ENCODE data around the gene ACOX1.

The ACOX1 gene

GRCh38 chr17:76018340-76018680, 39.3 kb upstream of the ACOX1 start:
- Histone ChIP-seq H3K36me3 (peaks cover 4% of the 10 kb centered on the region), H3K27ac (no peak overlapping the region), H3K27me3 (ENCODE audit: insufficient read depth, low read depth, severe bottlenecking) (no peaks in the 10 kb centered on the region), H3K9me3 (ENCODE audit: severe bottlenecking) (no peaks in the 10 kb centered on the region), H3K4me3 (ENCODE audit: low read depth, low read length) (no peak overlapping the region)
- DNase-seq: no peak
- TF ChIP-seq, protein P1, sequence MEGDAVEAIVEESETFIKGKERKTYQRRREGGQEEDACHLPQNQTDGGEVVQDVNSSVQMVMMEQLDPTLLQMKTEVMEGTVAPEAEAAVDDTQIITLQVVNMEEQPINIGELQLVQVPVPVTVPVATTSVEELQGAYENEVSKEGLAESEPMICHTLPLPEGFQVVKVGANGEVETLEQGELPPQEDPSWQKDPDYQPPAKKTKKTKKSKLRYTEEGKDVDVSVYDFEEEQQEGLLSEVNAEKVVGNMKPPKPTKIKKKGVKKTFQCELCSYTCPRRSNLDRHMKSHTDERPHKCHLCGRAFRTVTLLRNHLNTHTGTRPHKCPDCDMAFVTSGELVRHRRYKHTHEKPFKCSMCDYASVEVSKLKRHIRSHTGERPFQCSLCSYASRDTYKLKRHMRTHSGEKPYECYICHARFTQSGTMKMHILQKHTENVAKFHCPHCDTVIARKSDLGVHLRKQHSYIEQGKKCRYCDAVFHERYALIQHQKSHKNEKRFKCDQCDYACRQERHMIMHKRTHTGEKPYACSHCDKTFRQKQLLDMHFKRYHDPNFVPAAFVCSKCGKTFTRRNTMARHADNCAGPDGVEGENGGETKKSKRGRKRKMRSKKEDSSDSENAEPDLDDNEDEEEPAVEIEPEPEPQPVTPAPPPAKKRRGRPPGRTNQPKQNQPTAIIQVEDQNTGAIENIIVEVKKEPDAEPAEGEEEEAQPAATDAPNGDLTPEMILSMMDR (IDR thresholded peaks at IDR 0.05; ENCODE audit: low read depth, low read length): no peak

- TF ChIP-seq, protein P1 (IDR thresholded peaks at IDR 0.05; ENCODE audit: low read depth, low read length): no peak
- DNase-seq: no peak
- no peak overlapping the region for H3K27ac ChIP-seq
- H3K27me3 ChIP-seq (ENCODE audit: insufficient read depth, low read depth, severe bottlenecking): no peaks in the 10 kb centered on the region
- peaks cover 4% of the 10 kb centered on the region; the same call in 1 of the 2 replicates for H3K36me3 ChIP-seq
- H3K4me3 ChIP-seq (ENCODE audit: low read depth, low read length): no peak overlapping the region
- H3K9me3 ChIP-seq (ENCODE audit: severe bottlenecking): no peaks in the 10 kb centered on the region
These were observed 38.7 kb upstream of the ACOX1 start for GRCh38 chr17:76017481-76018339.

DNA sequence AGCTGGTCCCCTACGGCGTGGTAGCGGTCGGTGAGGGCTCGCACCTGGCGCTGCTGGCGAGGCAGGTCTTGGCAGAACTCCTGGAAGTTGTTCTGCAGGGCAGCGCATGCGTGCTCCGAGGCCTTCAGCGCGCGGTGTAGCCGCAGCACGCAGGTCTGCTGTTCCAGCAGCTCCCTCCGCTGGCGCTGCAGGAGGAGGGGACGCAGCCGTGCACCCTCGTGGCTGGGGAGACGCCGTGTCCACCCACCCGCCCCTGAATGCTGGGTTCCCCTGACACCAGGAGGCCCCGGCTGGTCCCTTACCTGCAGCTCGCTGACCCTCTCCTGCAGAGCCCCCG, 35.9 kb upstream of the ACOX1 start:
- H3K27me3 ChIP-seq (ENCODE audit: insufficient read depth, low read depth, severe bottlenecking): no peaks in the 10 kb centered on the region
- peaks cover 7% of the 10 kb centered on the region for H3K36me3 ChIP-seq
- TF ChIP-seq, protein P1 (IDR thresholded peaks at IDR 0.05; ENCODE audit: low read depth, low read length): no peak
- no peak for DNase-seq
- H3K9me3 ChIP-seq (ENCODE audit: severe bottlenecking): no peaks in the 10 kb centered on the region
- no peak overlapping the region for H3K4me3 ChIP-seq (ENCODE audit: low read depth, low read length)
- no peak overlapping the region for H3K27ac ChIP-seq

DNA sequence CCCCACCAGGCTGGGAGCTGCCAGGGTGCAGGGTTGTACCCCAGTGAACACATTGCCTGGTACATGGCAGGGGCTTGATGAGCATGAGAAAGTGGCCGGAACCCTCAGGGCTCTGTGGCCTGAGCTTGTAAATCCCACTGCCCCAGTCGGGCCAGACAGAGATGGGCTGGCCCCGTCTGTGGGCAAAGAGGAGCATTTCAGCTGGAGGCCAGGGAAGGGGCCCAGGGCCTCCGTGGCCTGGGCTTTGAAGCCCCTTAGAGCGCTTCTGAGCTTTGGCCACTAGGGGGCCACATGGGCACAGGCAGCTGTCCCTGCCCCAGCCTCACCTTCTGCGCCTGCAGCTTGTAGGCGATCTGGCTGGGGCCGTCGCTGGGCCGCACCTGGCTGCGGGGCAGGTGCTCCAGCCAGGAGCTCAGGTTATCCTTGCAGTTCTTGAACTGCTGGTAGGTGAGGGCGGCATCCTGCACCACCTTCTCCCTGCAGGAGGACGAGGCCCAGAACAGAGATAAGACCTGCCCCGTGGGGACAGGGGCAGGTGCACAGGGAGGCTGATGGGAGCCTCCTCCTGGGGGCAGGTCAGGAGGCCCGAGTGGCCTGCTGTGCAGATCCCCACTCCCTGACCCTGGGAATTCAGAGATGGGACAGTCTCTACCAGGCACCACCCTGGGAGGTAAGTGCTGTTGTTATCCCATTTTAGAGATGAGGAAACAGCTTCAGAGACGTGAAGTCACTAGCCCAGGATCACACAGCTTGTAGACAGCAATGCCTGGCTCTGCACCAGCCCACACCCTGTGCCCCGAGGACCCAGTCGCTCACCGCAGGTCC, 35.3 kb upstream of the ACOX1 start:
- H3K36me3 ChIP-seq: peaks cover 6% of the 10 kb centered on the region
- DNase-seq: peak; percentile 89
- no peak overlapping the region for H3K4me3 ChIP-seq (ENCODE audit: low read depth, low read length)
- H3K9me3 ChIP-seq (ENCODE audit: severe bottlenecking): no peaks in the 10 kb centered on the region
- TF ChIP-seq, protein P1 (IDR thresholded peaks at IDR 0.05; ENCODE audit: low read depth, low read length): peak; percentile 99
- H3K27ac ChIP-seq: no peak overlapping the region
- H3K27me3 ChIP-seq (ENCODE audit: insufficient read depth, low read depth, severe bottlenecking): no peaks in the 10 kb centered on the region

DNA sequence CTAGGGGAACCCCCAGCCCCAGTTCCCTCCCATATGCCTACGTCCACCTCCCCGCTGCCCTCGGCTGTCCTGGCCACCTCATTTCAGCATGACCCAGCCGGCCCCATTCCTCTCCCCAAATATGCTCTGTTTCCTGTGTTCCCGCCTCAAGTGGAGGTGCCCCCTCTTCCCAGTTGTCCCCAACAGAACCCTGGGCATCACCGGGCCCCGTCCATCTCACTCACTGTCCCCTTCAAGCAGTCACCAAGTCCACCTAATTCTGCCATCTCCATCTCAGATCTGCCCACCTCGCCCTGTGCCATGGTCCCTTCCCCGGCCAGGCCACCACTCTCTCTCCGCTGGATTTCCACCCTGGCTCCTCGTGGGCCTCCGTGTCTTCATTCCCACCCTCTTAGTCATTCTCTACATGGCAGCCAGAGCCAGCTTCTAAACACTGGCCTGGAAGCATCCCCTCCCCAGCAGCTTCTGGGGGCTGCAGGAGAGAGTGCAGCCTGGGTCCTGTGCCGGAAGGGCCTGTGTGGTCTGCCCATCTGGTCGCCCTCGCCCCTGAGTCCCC, 34.5 kb upstream of the ACOX1 start:
- Histone ChIP-seq H3K4me3 (ENCODE audit: low read depth, low read length) (no peak overlapping the region), H3K27me3 (ENCODE audit: insufficient read depth, low read depth, severe bottlenecking) (no peaks in the 10 kb centered on the region), H3K27ac (no peak overlapping the region), H3K36me3 (peaks cover 3% of the 10 kb centered on the region), H3K9me3 (ENCODE audit: severe bottlenecking) (no peaks in the 10 kb centered on the region)
- DNase-seq: no peak
- TF ChIP-seq, protein P1 (IDR thresholded peaks at IDR 0.05; ENCODE audit: low read depth, low read length): no peak

Data from WERI-Rb-1 (cell line).